Prostate gland (tissue), 2 donors: ENCODE data around the gene STK24.

Source experiments
- POLR2A ChIP-seq: fragments of 450-650 bp; IDR thresholded peaks from one replicate; pipeline ENCODE4 v1.6.1; 2016; ENCODE audit warnings: antibody characterized with exemption, mild to moderate bottlenecking
- TF ChIP-seq, protein P1 (sequence below), 4 experiments: fragments of 200-600 bp in 2 of 4; fragments of 450-650 bp in 2 of 4; sonication (generic) in 2 of 4; IDR thresholded peaks; 1 replicate in 3 of 4; 2 replicates in 1 of 4; pipeline ENCODE4 v1.5.1; 2016 to 2019; ENCODE audit warnings: antibody characterized with exemption in 4 of 4, mild to moderate bottlenecking in 2 of 4, moderate library complexity in 2 of 4

DNA sequence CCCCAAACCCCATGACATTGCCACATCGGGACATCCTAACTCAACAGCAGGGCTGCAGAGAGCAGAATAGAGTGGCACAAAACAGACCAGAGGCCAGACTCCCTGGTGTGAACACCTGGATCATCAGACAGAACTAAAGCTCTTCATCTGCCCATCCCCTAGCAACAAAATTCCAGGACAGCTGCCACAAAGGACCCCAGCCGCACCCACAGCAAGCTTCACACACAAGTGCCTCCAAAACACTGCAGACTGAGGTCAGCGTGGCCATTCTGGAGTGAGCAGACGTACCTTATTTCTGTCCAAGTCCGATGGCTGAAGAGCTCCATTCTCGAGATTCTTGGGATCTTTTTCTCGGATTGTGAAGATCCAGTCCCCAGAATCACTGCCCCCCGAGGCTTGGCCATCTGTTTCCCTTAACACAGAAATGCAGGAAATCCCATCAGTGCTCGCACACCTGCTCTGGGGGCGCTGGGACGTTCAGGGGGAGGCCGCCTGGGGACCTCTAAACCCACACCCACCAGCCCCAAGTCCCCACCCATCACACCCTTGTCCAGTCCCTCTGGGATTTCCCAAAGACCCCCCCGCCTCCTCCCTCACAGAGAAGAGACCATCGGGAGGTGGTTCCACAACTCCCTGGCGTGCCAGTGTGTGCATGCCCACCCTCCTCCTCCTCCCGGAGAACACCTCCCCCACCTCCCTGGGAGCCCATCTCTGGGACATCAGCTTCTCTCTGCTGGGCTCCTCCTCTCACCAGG lies 115.2 kb downstream of the STK24 start:
- TF ChIP-seq, protein P1, sequence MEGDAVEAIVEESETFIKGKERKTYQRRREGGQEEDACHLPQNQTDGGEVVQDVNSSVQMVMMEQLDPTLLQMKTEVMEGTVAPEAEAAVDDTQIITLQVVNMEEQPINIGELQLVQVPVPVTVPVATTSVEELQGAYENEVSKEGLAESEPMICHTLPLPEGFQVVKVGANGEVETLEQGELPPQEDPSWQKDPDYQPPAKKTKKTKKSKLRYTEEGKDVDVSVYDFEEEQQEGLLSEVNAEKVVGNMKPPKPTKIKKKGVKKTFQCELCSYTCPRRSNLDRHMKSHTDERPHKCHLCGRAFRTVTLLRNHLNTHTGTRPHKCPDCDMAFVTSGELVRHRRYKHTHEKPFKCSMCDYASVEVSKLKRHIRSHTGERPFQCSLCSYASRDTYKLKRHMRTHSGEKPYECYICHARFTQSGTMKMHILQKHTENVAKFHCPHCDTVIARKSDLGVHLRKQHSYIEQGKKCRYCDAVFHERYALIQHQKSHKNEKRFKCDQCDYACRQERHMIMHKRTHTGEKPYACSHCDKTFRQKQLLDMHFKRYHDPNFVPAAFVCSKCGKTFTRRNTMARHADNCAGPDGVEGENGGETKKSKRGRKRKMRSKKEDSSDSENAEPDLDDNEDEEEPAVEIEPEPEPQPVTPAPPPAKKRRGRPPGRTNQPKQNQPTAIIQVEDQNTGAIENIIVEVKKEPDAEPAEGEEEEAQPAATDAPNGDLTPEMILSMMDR (IDR thresholded peaks at IDR 0.05): no peak
- no peak for TF ChIP-seq POLR2A
